Neural progenitor cell (in vitro differentiated cells): ENCODE data around the gene PM20D2.

Experiments
- EZH2 ChIP-seq: fragments of 200-600 bp; sonication (generic); IDR thresholded peaks from 2 replicates; pipeline ENCODE4 v1.6.1; 2017; ENCODE audit warnings: antibody characterized with exemption, mild to moderate bottlenecking, moderate library complexity
- TF ChIP-seq, protein P1 (sequence below): fragments of 200-600 bp; sonication (generic); IDR thresholded peaks from 2 replicates; pipeline ENCODE4 v1.5.1; 2017; ENCODE audit warnings: antibody characterized with exemption, mild to moderate bottlenecking

- TF ChIP-seq, protein P1, sequence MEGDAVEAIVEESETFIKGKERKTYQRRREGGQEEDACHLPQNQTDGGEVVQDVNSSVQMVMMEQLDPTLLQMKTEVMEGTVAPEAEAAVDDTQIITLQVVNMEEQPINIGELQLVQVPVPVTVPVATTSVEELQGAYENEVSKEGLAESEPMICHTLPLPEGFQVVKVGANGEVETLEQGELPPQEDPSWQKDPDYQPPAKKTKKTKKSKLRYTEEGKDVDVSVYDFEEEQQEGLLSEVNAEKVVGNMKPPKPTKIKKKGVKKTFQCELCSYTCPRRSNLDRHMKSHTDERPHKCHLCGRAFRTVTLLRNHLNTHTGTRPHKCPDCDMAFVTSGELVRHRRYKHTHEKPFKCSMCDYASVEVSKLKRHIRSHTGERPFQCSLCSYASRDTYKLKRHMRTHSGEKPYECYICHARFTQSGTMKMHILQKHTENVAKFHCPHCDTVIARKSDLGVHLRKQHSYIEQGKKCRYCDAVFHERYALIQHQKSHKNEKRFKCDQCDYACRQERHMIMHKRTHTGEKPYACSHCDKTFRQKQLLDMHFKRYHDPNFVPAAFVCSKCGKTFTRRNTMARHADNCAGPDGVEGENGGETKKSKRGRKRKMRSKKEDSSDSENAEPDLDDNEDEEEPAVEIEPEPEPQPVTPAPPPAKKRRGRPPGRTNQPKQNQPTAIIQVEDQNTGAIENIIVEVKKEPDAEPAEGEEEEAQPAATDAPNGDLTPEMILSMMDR, result no peak
- no peak for TF ChIP-seq EZH2
Measured at GRCh38 chr6:89173634-89174033, 27.8 kb downstream of the PM20D2 start.
